HG03575 (cell line): ENCODE data around the gene AJAP1.

ENCODE experiments used
- ATAC-seq: cut with Tn5 transposase; IDR thresholded peaks from one replicate; pipeline ENCODE4 v1.9.1; 2021; ENCODE audit not compliant: unreplicated experiment, insufficient number of reproducible peaks, low FRiP score; ENCODE audit errors: extremely low read depth

Gene AJAP1

GRCh38 chr1:4673494-4673893 lies 19.1 kb downstream of the AJAP1 start:
- ATAC-seq: no peak

GRCh38 chr1:4674117-4674516 lies 19.7 kb downstream of the AJAP1 start:
- ATAC-seq: no peak

GRCh38 chr1:4674676-4675075 lies 20.3 kb downstream of the AJAP1 start:
- ATAC-seq: no peak

- ATAC-seq: no peak
Observed at GRCh38 chr1:4675454-4676186, 21.2 kb downstream of the AJAP1 start.

- no peak for ATAC-seq
Observed at GRCh38 chr1:4676253-4676652, 21.8 kb downstream of the AJAP1 start.

GRCh38 chr1:4677608-4678007 lies 23.2 kb downstream of the AJAP1 start:
- no peak for ATAC-seq

- no peak for ATAC-seq
Observed at GRCh38 chr1:4678066-4678717, 23.8 kb downstream of the AJAP1 start.

- no peak for ATAC-seq
Observed at GRCh38 chr1:4681026-4681425, 26.6 kb downstream of the AJAP1 start.

- ATAC-seq: no peak
Observed at GRCh38 chr1:4682607-4683220, 28.3 kb downstream of the AJAP1 start.

GRCh38 chr1:4684136-4684535 lies 29.7 kb downstream of the AJAP1 start:
- no peak for ATAC-seq

- no peak for ATAC-seq
Observed at GRCh38 chr1:4684864-4685522, 30.6 kb downstream of the AJAP1 start.

GRCh38 chr1:4685523-4685865 lies 31.1 kb downstream of the AJAP1 start:
- ATAC-seq: no peak

- no peak for ATAC-seq
Observed at GRCh38 chr1:4687943-4688342, 33.5 kb downstream of the AJAP1 start.

- ATAC-seq: no peak
Observed at GRCh38 chr1:4689271-4689935, 35.0 kb downstream of the AJAP1 start.

- ATAC-seq: no peak
Observed at GRCh38 chr1:4689941-4690635, 35.7 kb downstream of the AJAP1 start.

- ATAC-seq: no peak
Observed at GRCh38 chr1:4690951-4691675, 36.7 kb downstream of the AJAP1 start.

- no peak for ATAC-seq
Observed at GRCh38 chr1:4691766-4692405, 37.5 kb downstream of the AJAP1 start.

GRCh38 chr1:4692437-4692836 lies 38.0 kb downstream of the AJAP1 start:
- ATAC-seq: no peak
